ENCODE results near the gene WDR48. TPM values are rescaled to one million over a fixed set of nuclear protein-coding genes. Genes with fewer than 3 reads are reported as not detected.

The WDR48 gene
- total RNA-seq, 4 donors from 2014 or later = 28.4 to 84.4 (median 37.0) TPM

- H3K9me3 ChIP-seq = no peaks in the 10 kb centered on the region
- TF ChIP-seq POLR2A (IDR thresholded peaks at IDR 0.05) (no peak), CTCF (IDR thresholded peaks at IDR 0.05) (no peak)
- H3K4me1 ChIP-seq = no peaks in the 10 kb centered on the region
- no peak overlapping the region for H3K27ac ChIP-seq
- intact Hi-C loops (cut with DNase I; ENCODE audit: low total_unique reads) = no loop called here
- no peak overlapping the region for H3K4me3 ChIP-seq
- DNase-seq = no peak
- no peaks in the 10 kb centered on the region for H3K27me3 ChIP-seq
- H3K36me3 ChIP-seq = no peaks in the 10 kb centered on the region
Measured at GRCh38 chr3:39110041-39110639, 58.3 kb downstream of the WDR48 start.

- Histone ChIP-seq H3K9me3 (no peaks in the 10 kb centered on the region), H3K4me1 (no peaks in the 10 kb centered on the region), H3K36me3 (no peaks in the 10 kb centered on the region), H3K4me3 (no peak overlapping the region), H3K27me3 (no peaks in the 10 kb centered on the region), H3K27ac (no peak overlapping the region)
- intact Hi-C loops (cut with DNase I; ENCODE audit: low total_unique reads) = no loop called here
- no peak for DNase-seq
- no peak for TF ChIP-seq CTCF (IDR thresholded peaks at IDR 0.05)
- TF ChIP-seq POLR2A (IDR thresholded peaks at IDR 0.05) = no peak
Measured at GRCh38 chr3:39112113-39112512, 60.3 kb downstream of the WDR48 start.

GRCh38 chr3:39112535-39112934, 60.7 kb downstream of the WDR48 start:
- H3K27ac ChIP-seq = no peak overlapping the region
- no peak for DNase-seq
- no peak overlapping the region for H3K4me3 ChIP-seq
- no peaks in the 10 kb centered on the region for H3K4me1 ChIP-seq
- intact Hi-C loops (cut with DNase I; ENCODE audit: low total_unique reads) = no loop called here
- H3K36me3 ChIP-seq = no peaks in the 10 kb centered on the region
- no peak for TF ChIP-seq CTCF (IDR thresholded peaks at IDR 0.05)
- TF ChIP-seq POLR2A (IDR thresholded peaks at IDR 0.05) = no peak
- H3K9me3 ChIP-seq = no peaks in the 10 kb centered on the region
- H3K27me3 ChIP-seq = no peaks in the 10 kb centered on the region

GRCh38 chr3:39113291-39113690, 61.5 kb downstream of the WDR48 start:
- intact Hi-C loops (cut with DNase I; ENCODE audit: low total_unique reads) = no loop called here
- no peaks in the 10 kb centered on the region for H3K4me1 ChIP-seq
- H3K36me3 ChIP-seq = no peaks in the 10 kb centered on the region

GRCh38 chr3:39114456-39114855, 62.6 kb downstream of the WDR48 start:
- TF ChIP-seq POLR2A (IDR thresholded peaks at IDR 0.05) (no peak), CTCF (IDR thresholded peaks at IDR 0.05) (no peak)
- no peaks in the 10 kb centered on the region for H3K36me3 ChIP-seq
- intact Hi-C loops (cut with DNase I; ENCODE audit: low total_unique reads) = no loop called here

More at GRCh38 chr3:39113291-39113690, 61.5 kb downstream of the WDR48 start:
- no peaks in the 10 kb centered on the region for H3K27me3 ChIP-seq
- H3K4me3 ChIP-seq = no peak overlapping the region
- no peak for TF ChIP-seq POLR2A (IDR thresholded peaks at IDR 0.05)
- no peak for TF ChIP-seq CTCF (IDR thresholded peaks at IDR 0.05)
- DNase-seq = no peak
- H3K9me3 ChIP-seq = no peaks in the 10 kb centered on the region
- H3K27ac ChIP-seq = no peak overlapping the region

More at GRCh38 chr3:39114456-39114855, 62.6 kb downstream of the WDR48 start:
- no peaks in the 10 kb centered on the region for H3K4me1 ChIP-seq
- H3K27me3 ChIP-seq = no peaks in the 10 kb centered on the region
- H3K9me3 ChIP-seq = no peaks in the 10 kb centered on the region
- no peak overlapping the region for H3K4me3 ChIP-seq
- H3K27ac ChIP-seq = no peak overlapping the region
- no peak for DNase-seq

Data from uterus (tissue), 4 donors.